Endothelial cell of umbilical vein (primary cell): ENCODE results near the gene TSPOAP1.

Experiments
- EZH2 ChIP-seq: IDR thresholded peaks from 2 replicates; pipeline ENCODE4 v1.6.1; 2012; ENCODE audit warnings: borderline replicate concordance, low read depth, mild to moderate bottlenecking, moderate library complexity, low read length, inconsistent platforms; ENCODE audit not compliant: severe bottlenecking
- FOS ChIP-seq: IDR thresholded peaks from 2 replicates; pipeline ENCODE4 v1.6.1; 2011; ENCODE audit warnings: mild to moderate bottlenecking, low read length, moderate library complexity, borderline replicate concordance; ENCODE audit not compliant: insufficient read depth
- GATA2 ChIP-seq: IDR thresholded peaks from 2 replicates; pipeline ENCODE4 v1.7.0; 2011; ENCODE audit warnings: low read depth, mild to moderate bottlenecking, moderate library complexity, mixed read lengths, low read length; ENCODE audit not compliant: insufficient read length, insufficient read depth
- JUN ChIP-seq: IDR thresholded peaks from 2 replicates; pipeline ENCODE4 v1.6.1; 2011; ENCODE audit warnings: borderline replicate concordance, low read depth; ENCODE audit not compliant: insufficient read length, insufficient read depth
- MYC ChIP-seq: IDR thresholded peaks from one replicate; pipeline ENCODE4 v1.6.1; 2011; ENCODE audit warnings: mild to moderate bottlenecking, low read depth, low read length
- POLR2A ChIP-seq: IDR thresholded peaks from 2 replicates; pipeline ENCODE4 v1.6.1; 2012; ENCODE audit warnings: low read depth, mild to moderate bottlenecking, control low read depth, low read length
- POLR2AphosphoS5 ChIP-seq: IDR thresholded peaks from 2 replicates; pipeline ENCODE4 v1.6.1; 2012; ENCODE audit warnings: low read depth, mild to moderate bottlenecking, control low read depth, low read length, moderate library complexity; ENCODE audit not compliant: insufficient read depth
- TF ChIP-seq, protein P1 (sequence below), 2 donors: IDR thresholded peaks; 1 replicate in 1 of 2; 2 replicates in 1 of 2; pipeline ENCODE4 v1.5.1; 2011; ENCODE audit warnings: low read length in 2 of 2, mild to moderate bottlenecking in 2 of 2, moderate library complexity in 2 of 2, control low read depth in 1 of 2, inconsistent platforms in 1 of 2, low read depth in 1 of 2; ENCODE audit not compliant: insufficient read depth in 1 of 2; ENCODE audit errors: extremely low read depth in 1 of 2
- TF ChIP-seq, protein P2 (sequence below): IDR thresholded peaks from 2 replicates; pipeline ENCODE4 v1.6.1; 2011; ENCODE audit not compliant: insufficient read depth, insufficient read length

DNA sequence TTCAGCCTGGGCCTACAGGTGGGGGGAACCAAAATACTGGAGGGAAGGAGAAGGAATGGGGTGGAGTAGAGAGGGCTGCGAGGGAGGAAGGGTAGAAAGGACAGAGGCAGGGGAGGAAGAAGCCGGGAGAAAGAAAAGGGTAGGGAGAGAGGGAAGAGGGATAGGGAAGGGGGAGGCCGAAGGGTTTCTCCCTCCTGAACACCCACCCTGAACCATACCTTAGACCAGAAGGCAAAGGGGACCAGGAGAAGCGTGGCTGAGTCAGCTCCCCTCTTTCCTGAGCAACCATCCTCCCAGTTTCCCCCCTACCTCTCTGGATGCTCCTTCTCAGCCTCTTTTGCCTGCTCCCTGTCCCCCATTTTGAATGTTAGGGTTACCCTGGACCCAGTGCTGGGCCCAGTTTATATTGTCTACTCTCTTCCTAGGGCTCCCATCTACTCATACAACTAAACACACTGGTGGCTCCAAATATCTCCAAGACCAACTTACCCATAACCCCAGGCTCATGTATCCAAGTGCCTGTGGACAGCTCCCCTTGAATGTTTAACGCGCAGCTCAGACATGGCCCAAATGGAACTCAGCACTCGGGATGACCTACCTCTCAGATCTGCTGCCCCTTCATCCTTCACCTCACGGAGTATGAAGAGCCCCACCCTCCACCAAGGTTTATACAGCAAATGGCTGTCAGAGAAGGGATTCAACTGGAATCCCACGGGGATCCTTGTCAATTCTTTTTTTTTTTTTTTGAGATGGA lies 7.8 kb downstream of the TSPOAP1 start:
- TF ChIP-seq, protein P1, sequence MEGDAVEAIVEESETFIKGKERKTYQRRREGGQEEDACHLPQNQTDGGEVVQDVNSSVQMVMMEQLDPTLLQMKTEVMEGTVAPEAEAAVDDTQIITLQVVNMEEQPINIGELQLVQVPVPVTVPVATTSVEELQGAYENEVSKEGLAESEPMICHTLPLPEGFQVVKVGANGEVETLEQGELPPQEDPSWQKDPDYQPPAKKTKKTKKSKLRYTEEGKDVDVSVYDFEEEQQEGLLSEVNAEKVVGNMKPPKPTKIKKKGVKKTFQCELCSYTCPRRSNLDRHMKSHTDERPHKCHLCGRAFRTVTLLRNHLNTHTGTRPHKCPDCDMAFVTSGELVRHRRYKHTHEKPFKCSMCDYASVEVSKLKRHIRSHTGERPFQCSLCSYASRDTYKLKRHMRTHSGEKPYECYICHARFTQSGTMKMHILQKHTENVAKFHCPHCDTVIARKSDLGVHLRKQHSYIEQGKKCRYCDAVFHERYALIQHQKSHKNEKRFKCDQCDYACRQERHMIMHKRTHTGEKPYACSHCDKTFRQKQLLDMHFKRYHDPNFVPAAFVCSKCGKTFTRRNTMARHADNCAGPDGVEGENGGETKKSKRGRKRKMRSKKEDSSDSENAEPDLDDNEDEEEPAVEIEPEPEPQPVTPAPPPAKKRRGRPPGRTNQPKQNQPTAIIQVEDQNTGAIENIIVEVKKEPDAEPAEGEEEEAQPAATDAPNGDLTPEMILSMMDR (IDR thresholded peaks at IDR 0.05; ENCODE audit: extremely low read depth in 1 of 2, insufficient read depth in 1 of 2, low read depth in 1 of 2, low read length in 2 of 2) = no peak
- no peak for TF ChIP-seq EZH2
- TF ChIP-seq FOS = no peak
- no peak for TF ChIP-seq POLR2A
- TF ChIP-seq, protein P2, sequence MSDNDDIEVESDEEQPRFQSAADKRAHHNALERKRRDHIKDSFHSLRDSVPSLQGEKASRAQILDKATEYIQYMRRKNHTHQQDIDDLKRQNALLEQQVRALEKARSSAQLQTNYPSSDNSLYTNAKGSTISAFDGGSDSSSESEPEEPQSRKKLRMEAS = no peak
- no peak for TF ChIP-seq JUN
- no peak for TF ChIP-seq POLR2AphosphoS5
- no peak for TF ChIP-seq MYC
- no peak for TF ChIP-seq GATA2
